ENCODE measurements around the gene RACGAP1. TPM values are rescaled to one million over a fixed set of nuclear protein-coding genes. Genes with fewer than 3 reads are reported as not detected.

RACGAP1 gene
- total RNA-seq, 1 experiment from 2014 or later = 112 TPM

- Histone ChIP-seq H3K4me3 (no peak overlapping the region), H4K20me1 (ENCODE audit: insufficient read depth) (no peaks in the 10 kb centered on the region), H2AFZ (no peak overlapping the region), H3K27me3 (ENCODE audit: insufficient read depth, low read depth) (no peaks in the 10 kb centered on the region), H3K27ac (peak overlapping the region; percentile 57; the same call in 1 of the 2 replicates), H3K4me1 (replicated peaks; ENCODE audit: insufficient read depth) (peaks cover 57% of the 10 kb centered on the region), H3K36me3 (ENCODE audit: low read depth) (no peaks in the 10 kb centered on the region), H3K9me3 (ENCODE audit: insufficient read depth, low read depth) (no peaks in the 10 kb centered on the region), H3F3A (ENCODE audit: insufficient read depth, low read depth) (peaks cover 16% of the 10 kb centered on the region; the same call in 1 of the 2 replicates), H3K4me2 (peak overlapping the region; percentile 62), H3K9me2 (ENCODE audit: insufficient read depth) (no peaks in the 10 kb centered on the region), H3K79me2 (ENCODE audit: low read depth) (no peaks in the 10 kb centered on the region)
- DNase-seq = peak; percentile 90 to 97
- TF ChIP-seq CTCF (conservative IDR thresholded peaks at IDR 0.05) (no peak), EZH2 (IDR thresholded peaks at IDR 0.05; ENCODE audit: low read depth) (no peak)
- intact Hi-C loops (cut with micrococcal nuclease; ENCODE audit: unreplicated experiment) = loop anchor here (1.0 to 10.0 kb wide), 2 partner anchors 94 to 202 kb away; partner anchors contain the start of gene CERS5
- ChIA-PET CTCF (interaction anchor here (0.6 to 1.4 kb wide), 10 partner anchors 14 to 290 kb away, joined by 3 to 17 read pairs (median 5); no protein-coding TSS in a partner anchor), POLR2A (ENCODE audit: unreplicated experiment) (interaction anchor here (0.5 to 0.8 kb wide), 4 partner anchors 18 to 640 kb away, joined by 5 to 22 read pairs (median 8); partner anchors contain the start of gene TROAP)
- BruUV-seq (replicated peaks) = no TSS peak
Observed at GRCh38 chr12:49962861-49963765, 62.2 kb downstream of the RACGAP1 start.

GRCh38 chr12:49961993-49962764, 63.1 kb downstream of the RACGAP1 start:
- no peaks in the 10 kb centered on the region for H3K9me2 ChIP-seq (ENCODE audit: insufficient read depth)
- H3K4me1 ChIP-seq (replicated peaks; ENCODE audit: insufficient read depth) = peaks cover 51% of the 10 kb centered on the region
- H2AFZ ChIP-seq = no peak overlapping the region
- H3K36me3 ChIP-seq (ENCODE audit: low read depth) = no peaks in the 10 kb centered on the region
- intact Hi-C loops (cut with micrococcal nuclease; ENCODE audit: unreplicated experiment) = loop anchor here (10.0 kb wide), 1 partner anchor 203 kb away; the partner anchor contains the start of gene CERS5
- CTCF ChIA-PET = interaction anchor here (0.7 to 1.4 kb wide), 3 partner anchors 13 to 122 kb away, joined by 3 to 12 read pairs (median 4); no protein-coding TSS in a partner anchor
- H3K79me2 ChIP-seq (ENCODE audit: low read depth) = no peaks in the 10 kb centered on the region
- H3K27ac ChIP-seq = peak overlapping the region; percentile 57; the same call in 1 of the 2 replicates
- peaks cover 16% of the 10 kb centered on the region; the same call in 1 of the 2 replicates for H3F3A ChIP-seq (ENCODE audit: insufficient read depth, low read depth)
- no TSS peak for BruUV-seq (replicated peaks)
- H3K4me3 ChIP-seq = no peak overlapping the region
- POLR2A ChIA-PET (ENCODE audit: unreplicated experiment) = interaction anchor here (0.6 to 0.7 kb wide), 2 partner anchors 101 to 138 kb away, joined by 5 to 22 read pairs; no protein-coding TSS in a partner anchor
- no peaks in the 10 kb centered on the region for H3K27me3 ChIP-seq (ENCODE audit: insufficient read depth, low read depth)
- H4K20me1 ChIP-seq (ENCODE audit: insufficient read depth) = no peaks in the 10 kb centered on the region
- peak overlapping the region; percentile 62 for H3K4me2 ChIP-seq
- TF ChIP-seq EZH2 (IDR thresholded peaks at IDR 0.05; ENCODE audit: low read depth) (no peak), CTCF (conservative IDR thresholded peaks at IDR 0.05) (no peak)
- DNase-seq = no peak
- no peaks in the 10 kb centered on the region for H3K9me3 ChIP-seq (ENCODE audit: insufficient read depth, low read depth)

All from PC-9 (cell line).